WTC11 (cell line): ENCODE results near the gene EFEMP2. TPM values are rescaled to one million over a fixed set of nuclear protein-coding genes. Genes with fewer than 3 reads are reported as not detected.
A peak's percentile ranks its signal among the peaks of the same experiment; 100 is the strongest.

ENCODE experiments used
- FOXJ3 ChIP-seq: sonication (generic); formaldehyde crosslinking; IDR thresholded peaks from 2 replicates; pipeline ENCODE4 v1.9.0; 2021; ENCODE audit warnings: missing genetic modification reagents, mild to moderate bottlenecking, borderline replicate concordance
- GABPB1 ChIP-seq: sonication (generic); formaldehyde crosslinking; IDR thresholded peaks from 2 replicates; pipeline ENCODE4 v1.8.1; 2023; ENCODE audit warnings: mild to moderate bottlenecking, missing genetic modification reagents
- IRF2 ChIP-seq: sonication (generic); formaldehyde crosslinking; IDR thresholded peaks from 2 replicates; pipeline ENCODE4 v1.8.0; 2022; ENCODE audit warnings: low read depth, missing genetic modification reagents, borderline replicate concordance
- JAZF1 ChIP-seq: fragments of 250-450 bp; sonication (Bioruptor Pico); IDR thresholded peaks from 2 replicates; pipeline ENCODE4 v1.9.0; 2021; ENCODE audit warnings: moderate library complexity, mild to moderate bottlenecking, inconsistent platforms
- NFATC4 ChIP-seq: fragments of 250-450 bp; sonication (Bioruptor Pico); IDR thresholded peaks from 2 replicates; pipeline ENCODE4 v1.9.0; 2021; ENCODE audit warnings: mild to moderate bottlenecking
- NFYB ChIP-seq: sonication (generic); formaldehyde crosslinking; conservative IDR thresholded peaks from 2 replicates; pipeline ENCODE4 v1.8.0; 2022; ENCODE audit warnings: low read depth, missing genetic modification reagents
- NR2C2 ChIP-seq: sonication (generic); formaldehyde crosslinking; IDR thresholded peaks from 2 replicates; pipeline ENCODE4 v1.8.0; 2022; ENCODE audit warnings: mild to moderate bottlenecking, missing genetic modification reagents
- OVOL2 ChIP-seq: fragments of 250-450 bp; sonication (Bioruptor Pico); IDR thresholded peaks from 2 replicates; pipeline ENCODE4 v1.9.0; 2021; ENCODE audit warnings: mild to moderate bottlenecking, borderline replicate concordance
- PRRX2 ChIP-seq: fragments of 250-450 bp; sonication (Bioruptor Pico); IDR thresholded peaks from 2 replicates; pipeline ENCODE4 v1.8.0; 2021; ENCODE audit warnings: mild to moderate bottlenecking
- RELA ChIP-seq: sonication (generic); formaldehyde crosslinking; IDR thresholded peaks from 2 replicates; pipeline ENCODE4 v1.8.1; 2022; ENCODE audit warnings: missing genetic modification reagents, mild to moderate bottlenecking, borderline replicate concordance
- ZNF232 ChIP-seq: sonication (generic); formaldehyde crosslinking; IDR thresholded peaks from 2 replicates; pipeline ENCODE4 v1.8.0; 2022; ENCODE audit warnings: mild to moderate bottlenecking, missing genetic modification reagents
- ZNF263 ChIP-seq: sonication (generic); formaldehyde crosslinking; IDR thresholded peaks from 2 replicates; pipeline ENCODE4 v1.8.1; 2022; ENCODE audit warnings: low read depth, mild to moderate bottlenecking, moderate library complexity, missing genetic modification reagents
- total RNA-seq: library from RNA; stranded (reverse); gene quantifications from 3 replicates; pipeline ENCODE4 v1.2.3, GENCODE V29; 2021
- TF ChIP-seq, protein P1 (sequence below): sonication (generic); formaldehyde crosslinking; IDR thresholded peaks from 2 replicates; pipeline ENCODE4 v1.8.1; 2023; ENCODE audit warnings: mild to moderate bottlenecking, moderate library complexity, missing genetic modification reagents
- TF ChIP-seq, protein P2 (sequence below): sonication (generic); formaldehyde crosslinking; IDR thresholded peaks from 2 replicates; pipeline ENCODE4 v1.8.0; 2023; ENCODE audit warnings: missing genetic modification reagents
- TF ChIP-seq, protein P3 (sequence below): fragments of 250-450 bp; sonication (Bioruptor Pico); IDR thresholded peaks from 2 replicates; pipeline ENCODE4 v1.9.0; 2021; ENCODE audit warnings: mild to moderate bottlenecking, borderline replicate concordance
- TF ChIP-seq, protein P4 (sequence below): fragments of 250-450 bp; sonication (Bioruptor Pico); IDR thresholded peaks from 2 replicates; pipeline ENCODE4 v1.9.0; 2021; ENCODE audit warnings: mild to moderate bottlenecking
- TF ChIP-seq, protein P5 (sequence below): fragments of 250-450 bp; sonication (Bioruptor Pico); conservative IDR thresholded peaks from 2 replicates; pipeline ENCODE4 v1.9.0; 2021; ENCODE audit warnings: mild to moderate bottlenecking
- TF ChIP-seq, protein P6 (sequence below): sonication (generic); formaldehyde crosslinking; IDR thresholded peaks from 2 replicates; pipeline ENCODE4 v1.8.0; 2023; ENCODE audit warnings: mild to moderate bottlenecking, missing genetic modification reagents
- TF ChIP-seq, protein P7 (sequence below): sonication (generic); formaldehyde crosslinking; IDR thresholded peaks from 2 replicates; pipeline ENCODE4 v1.8.1; 2022; ENCODE audit warnings: missing genetic modification reagents, borderline replicate concordance

The EFEMP2 gene
- total RNA-seq, 1 experiment from 2014 or later = 14.2 TPM

DNA sequence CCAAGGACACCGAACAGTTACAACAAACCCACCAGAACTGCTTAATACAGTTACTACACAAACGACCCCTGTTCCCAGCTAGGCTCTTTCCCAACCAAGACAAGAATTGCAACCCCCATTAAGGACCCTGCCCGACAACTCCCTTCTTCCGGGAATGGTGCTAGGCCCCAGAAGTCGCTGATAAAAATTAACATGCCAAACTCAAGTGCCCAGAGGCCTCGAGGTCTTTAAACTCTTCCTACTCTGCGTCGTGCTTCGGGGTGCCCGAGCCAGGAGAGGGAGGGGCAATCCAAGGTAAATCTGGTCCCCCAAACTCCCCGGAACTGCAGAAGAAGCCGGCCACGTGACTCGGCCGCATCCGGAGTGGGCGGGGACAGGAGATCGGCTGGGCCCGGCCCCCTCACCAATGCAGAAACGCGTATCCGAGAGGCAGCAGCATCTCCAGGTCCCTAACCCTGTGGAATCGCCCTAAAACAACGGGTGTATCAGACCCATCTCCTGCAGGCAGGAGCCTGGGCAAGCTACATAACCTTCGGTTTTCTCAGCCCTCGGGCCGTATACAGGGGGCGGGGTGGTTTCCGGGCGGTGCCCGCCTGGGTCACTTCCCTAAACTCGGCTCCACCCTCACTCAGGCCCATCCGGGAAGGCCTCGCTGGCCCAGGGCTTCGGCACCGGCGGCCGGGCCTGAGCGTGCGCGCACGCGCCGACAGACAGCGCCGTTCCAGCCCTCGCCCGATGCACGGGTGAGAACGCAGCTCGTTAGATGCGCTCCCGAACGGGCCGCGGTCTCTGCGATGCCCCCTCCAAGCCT lies 15.7 kb downstream of the EFEMP2 start (continued):
- TF ChIP-seq GABPB1 (CRISPR knock-in tag) (no peak), JAZF1 (CRISPR knock-in tag) (no peak), ZNF263 (CRISPR knock-in tag) (no peak), RELA (no peak), ZNF232 (no peak; the same call in 1 of the 2 replicates), NR2C2 (CRISPR knock-in tag) (no peak), FOXJ3 (CRISPR knock-in tag) (no peak), IRF2 (CRISPR knock-in tag) (no peak), PRRX2 (CRISPR knock-in tag) (no peak), NFYB (CRISPR knock-in tag) (no peak), OVOL2 (CRISPR knock-in tag) (no peak), NFATC4 (CRISPR knock-in tag) (0 out of 2 replicates have a peak, but pooled peaks have one; percentile 2)
- TF ChIP-seq, protein P1, sequence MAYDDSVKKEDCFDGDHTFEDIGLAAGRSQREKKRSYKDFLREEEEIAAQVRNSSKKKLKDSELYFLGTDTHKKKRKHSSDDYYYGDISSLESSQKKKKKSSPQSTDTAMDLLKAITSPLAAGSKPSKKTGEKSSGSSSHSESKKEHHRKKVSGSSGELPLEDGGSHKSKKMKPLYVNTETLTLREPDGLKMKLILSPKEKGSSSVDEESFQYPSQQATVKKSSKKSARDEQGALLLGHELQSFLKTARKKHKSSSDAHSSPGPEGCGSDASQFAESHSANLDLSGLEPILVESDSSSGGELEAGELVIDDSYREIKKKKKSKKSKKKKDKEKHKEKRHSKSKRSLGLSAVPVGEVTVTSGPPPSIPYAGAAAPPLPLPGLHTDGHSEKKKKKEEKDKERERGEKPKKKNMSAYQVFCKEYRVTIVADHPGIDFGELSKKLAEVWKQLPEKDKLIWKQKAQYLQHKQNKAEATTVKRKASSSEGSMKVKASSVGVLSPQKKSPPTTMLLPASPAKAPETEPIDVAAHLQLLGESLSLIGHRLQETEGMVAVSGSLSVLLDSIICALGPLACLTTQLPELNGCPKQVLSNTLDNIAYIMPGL (CRISPR knock-in tag) = 0 out of 2 replicates have a peak, but pooled peaks have one; percentile 4
- TF ChIP-seq, protein P2, sequence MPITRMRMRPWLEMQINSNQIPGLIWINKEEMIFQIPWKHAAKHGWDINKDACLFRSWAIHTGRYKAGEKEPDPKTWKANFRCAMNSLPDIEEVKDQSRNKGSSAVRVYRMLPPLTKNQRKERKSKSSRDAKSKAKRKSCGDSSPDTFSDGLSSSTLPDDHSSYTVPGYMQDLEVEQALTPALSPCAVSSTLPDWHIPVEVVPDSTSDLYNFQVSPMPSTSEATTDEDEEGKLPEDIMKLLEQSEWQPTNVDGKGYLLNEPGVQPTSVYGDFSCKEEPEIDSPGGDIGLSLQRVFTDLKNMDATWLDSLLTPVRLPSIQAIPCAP (CRISPR knock-in tag) = 0 out of 2 replicates have a peak, but pooled peaks have one; percentile 60
- TF ChIP-seq, protein P3, sequence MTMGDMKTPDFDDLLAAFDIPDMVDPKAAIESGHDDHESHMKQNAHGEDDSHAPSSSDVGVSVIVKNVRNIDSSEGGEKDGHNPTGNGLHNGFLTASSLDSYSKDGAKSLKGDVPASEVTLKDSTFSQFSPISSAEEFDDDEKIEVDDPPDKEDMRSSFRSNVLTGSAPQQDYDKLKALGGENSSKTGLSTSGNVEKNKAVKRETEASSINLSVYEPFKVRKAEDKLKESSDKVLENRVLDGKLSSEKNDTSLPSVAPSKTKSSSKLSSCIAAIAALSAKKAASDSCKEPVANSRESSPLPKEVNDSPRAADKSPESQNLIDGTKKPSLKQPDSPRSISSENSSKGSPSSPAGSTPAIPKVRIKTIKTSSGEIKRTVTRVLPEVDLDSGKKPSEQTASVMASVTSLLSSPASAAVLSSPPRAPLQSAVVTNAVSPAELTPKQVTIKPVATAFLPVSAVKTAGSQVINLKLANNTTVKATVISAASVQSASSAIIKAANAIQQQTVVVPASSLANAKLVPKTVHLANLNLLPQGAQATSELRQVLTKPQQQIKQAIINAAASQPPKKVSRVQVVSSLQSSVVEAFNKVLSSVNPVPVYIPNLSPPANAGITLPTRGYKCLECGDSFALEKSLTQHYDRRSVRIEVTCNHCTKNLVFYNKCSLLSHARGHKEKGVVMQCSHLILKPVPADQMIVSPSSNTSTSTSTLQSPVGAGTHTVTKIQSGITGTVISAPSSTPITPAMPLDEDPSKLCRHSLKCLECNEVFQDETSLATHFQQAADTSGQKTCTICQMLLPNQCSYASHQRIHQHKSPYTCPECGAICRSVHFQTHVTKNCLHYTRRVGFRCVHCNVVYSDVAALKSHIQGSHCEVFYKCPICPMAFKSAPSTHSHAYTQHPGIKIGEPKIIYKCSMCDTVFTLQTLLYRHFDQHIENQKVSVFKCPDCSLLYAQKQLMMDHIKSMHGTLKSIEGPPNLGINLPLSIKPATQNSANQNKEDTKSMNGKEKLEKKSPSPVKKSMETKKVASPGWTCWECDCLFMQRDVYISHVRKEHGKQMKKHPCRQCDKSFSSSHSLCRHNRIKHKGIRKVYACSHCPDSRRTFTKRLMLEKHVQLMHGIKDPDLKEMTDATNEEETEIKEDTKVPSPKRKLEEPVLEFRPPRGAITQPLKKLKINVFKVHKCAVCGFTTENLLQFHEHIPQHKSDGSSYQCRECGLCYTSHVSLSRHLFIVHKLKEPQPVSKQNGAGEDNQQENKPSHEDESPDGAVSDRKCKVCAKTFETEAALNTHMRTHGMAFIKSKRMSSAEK (CRISPR knock-in tag) = no peak
- TF ChIP-seq, protein P4, sequence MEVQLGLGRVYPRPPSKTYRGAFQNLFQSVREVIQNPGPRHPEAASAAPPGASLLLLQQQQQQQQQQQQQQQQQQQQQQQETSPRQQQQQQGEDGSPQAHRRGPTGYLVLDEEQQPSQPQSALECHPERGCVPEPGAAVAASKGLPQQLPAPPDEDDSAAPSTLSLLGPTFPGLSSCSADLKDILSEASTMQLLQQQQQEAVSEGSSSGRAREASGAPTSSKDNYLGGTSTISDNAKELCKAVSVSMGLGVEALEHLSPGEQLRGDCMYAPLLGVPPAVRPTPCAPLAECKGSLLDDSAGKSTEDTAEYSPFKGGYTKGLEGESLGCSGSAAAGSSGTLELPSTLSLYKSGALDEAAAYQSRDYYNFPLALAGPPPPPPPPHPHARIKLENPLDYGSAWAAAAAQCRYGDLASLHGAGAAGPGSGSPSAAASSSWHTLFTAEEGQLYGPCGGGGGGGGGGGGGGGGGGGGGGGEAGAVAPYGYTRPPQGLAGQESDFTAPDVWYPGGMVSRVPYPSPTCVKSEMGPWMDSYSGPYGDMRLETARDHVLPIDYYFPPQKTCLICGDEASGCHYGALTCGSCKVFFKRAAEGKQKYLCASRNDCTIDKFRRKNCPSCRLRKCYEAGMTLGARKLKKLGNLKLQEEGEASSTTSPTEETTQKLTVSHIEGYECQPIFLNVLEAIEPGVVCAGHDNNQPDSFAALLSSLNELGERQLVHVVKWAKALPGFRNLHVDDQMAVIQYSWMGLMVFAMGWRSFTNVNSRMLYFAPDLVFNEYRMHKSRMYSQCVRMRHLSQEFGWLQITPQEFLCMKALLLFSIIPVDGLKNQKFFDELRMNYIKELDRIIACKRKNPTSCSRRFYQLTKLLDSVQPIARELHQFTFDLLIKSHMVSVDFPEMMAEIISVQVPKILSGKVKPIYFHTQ (CRISPR knock-in tag) = no peak
- TF ChIP-seq, protein P5, sequence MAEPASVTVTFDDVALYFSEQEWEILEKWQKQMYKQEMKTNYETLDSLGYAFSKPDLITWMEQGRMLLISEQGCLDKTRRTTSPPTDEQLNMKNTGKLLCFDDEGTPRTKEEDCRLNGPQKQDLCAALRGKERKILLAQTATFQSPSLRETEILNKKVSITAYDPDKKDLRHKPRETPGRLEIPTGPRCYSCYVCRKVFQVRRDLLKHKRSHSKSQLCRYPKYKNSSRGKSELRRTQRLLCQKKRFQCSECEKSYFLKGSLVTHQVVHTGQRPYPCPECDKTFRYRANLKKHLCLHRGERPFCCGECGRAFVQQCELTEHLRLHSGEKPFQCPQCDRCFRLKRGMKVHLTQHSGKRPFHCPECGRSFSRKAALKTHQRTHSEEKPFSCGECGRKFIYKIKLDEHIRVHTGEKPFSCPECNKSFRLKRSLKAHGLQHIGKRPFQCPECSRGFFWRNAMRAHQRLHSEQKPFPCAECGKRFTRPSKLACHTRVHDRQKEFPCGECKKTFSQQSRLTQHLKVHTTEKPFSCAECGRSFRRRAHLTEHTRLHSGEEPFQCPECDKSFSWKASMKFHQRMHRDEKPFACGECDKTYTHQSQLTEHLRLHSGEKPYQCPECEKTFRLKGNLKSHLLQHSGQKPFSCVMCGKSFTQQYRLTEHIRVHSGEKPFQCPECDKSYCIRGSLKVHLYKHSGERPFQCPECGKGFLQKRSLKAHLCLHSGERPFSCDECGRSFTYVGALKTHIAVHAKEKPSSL = no peak
- TF ChIP-seq, protein P6, sequence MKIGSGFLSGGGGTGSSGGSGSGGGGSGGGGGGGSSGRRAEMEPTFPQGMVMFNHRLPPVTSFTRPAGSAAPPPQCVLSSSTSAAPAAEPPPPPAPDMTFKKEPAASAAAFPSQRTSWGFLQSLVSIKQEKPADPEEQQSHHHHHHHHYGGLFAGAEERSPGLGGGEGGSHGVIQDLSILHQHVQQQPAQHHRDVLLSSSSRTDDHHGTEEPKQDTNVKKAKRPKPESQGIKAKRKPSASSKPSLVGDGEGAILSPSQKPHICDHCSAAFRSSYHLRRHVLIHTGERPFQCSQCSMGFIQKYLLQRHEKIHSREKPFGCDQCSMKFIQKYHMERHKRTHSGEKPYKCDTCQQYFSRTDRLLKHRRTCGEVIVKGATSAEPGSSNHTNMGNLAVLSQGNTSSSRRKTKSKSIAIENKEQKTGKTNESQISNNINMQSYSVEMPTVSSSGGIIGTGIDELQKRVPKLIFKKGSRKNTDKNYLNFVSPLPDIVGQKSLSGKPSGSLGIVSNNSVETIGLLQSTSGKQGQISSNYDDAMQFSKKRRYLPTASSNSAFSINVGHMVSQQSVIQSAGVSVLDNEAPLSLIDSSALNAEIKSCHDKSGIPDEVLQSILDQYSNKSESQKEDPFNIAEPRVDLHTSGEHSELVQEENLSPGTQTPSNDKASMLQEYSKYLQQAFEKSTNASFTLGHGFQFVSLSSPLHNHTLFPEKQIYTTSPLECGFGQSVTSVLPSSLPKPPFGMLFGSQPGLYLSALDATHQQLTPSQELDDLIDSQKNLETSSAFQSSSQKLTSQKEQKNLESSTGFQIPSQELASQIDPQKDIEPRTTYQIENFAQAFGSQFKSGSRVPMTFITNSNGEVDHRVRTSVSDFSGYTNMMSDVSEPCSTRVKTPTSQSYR (CRISPR knock-in tag) = no peak
- TF ChIP-seq, protein P7, sequence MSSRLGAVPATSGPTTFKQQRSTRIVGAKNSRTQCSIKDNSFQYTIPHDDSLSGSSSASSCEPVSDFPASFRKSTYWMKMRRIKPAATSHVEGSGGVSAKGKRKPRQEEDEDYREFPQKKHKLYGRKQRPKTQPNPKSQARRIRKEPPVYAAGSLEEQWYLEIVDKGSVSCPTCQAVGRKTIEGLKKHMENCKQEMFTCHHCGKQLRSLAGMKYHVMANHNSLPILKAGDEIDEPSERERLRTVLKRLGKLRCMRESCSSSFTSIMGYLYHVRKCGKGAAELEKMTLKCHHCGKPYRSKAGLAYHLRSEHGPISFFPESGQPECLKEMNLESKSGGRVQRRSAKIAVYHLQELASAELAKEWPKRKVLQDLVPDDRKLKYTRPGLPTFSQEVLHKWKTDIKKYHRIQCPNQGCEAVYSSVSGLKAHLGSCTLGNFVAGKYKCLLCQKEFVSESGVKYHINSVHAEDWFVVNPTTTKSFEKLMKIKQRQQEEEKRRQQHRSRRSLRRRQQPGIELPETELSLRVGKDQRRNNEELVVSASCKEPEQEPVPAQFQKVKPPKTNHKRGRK = no peak
